ENCODE measurements around the gene PINLYP.

The PINLYP gene

GRCh38 chr19:43622070-43622469, 46.5 kb downstream of the PINLYP start:
- no peak overlapping the region for H3K27ac ChIP-seq (replicated peaks)
- no peak for DNase-seq (ENCODE audit: low read depth in 1 of 2, low spot score in 1 of 2)
- peaks cover 2% of the 10 kb centered on the region for H3K27me3 ChIP-seq (ENCODE audit: insufficient read depth, poor library complexity, severe bottlenecking)
- no peak overlapping the region for H3K4me3 ChIP-seq (replicated peaks; ENCODE audit: insufficient read depth, low read length)
- TF ChIP-seq SPI1 (IDR thresholded peaks at IDR 0.05; ENCODE audit: borderline replicate concordance, low read depth), result no peak
- TF ChIP-seq CTCF (IDR thresholded peaks at IDR 0.05; ENCODE audit: insufficient read depth, low read length), result no peak
- no peak for TF ChIP-seq GABPA (IDR thresholded peaks at IDR 0.05; ENCODE audit: low read depth)
- TF ChIP-seq POLR2AphosphoS5 (IDR thresholded peaks at IDR 0.05; ENCODE audit: low read depth), result no peak
- TF ChIP-seq REST (IDR thresholded peaks at IDR 0.05; ENCODE audit: insufficient replicate concordance, low read depth), result no peak

GRCh38 chr19:43622956-43623355, 47.4 kb downstream of the PINLYP start:
- TF ChIP-seq POLR2AphosphoS5 (IDR thresholded peaks at IDR 0.05; ENCODE audit: low read depth) (no peak), REST (IDR thresholded peaks at IDR 0.05; ENCODE audit: insufficient replicate concordance, low read depth) (no peak), CTCF (IDR thresholded peaks at IDR 0.05; ENCODE audit: insufficient read depth, low read length) (no peak), GABPA (IDR thresholded peaks at IDR 0.05; ENCODE audit: low read depth) (no peak), SPI1 (IDR thresholded peaks at IDR 0.05; ENCODE audit: borderline replicate concordance, low read depth) (no peak)
- DNase-seq (ENCODE audit: low read depth in 1 of 2, low spot score in 1 of 2), result no peak
- H3K27ac ChIP-seq (replicated peaks), result no peak overlapping the region
- no peak overlapping the region for H3K4me3 ChIP-seq (replicated peaks; ENCODE audit: insufficient read depth, low read length)
- H3K27me3 ChIP-seq (ENCODE audit: insufficient read depth, poor library complexity, severe bottlenecking), result peaks cover 2% of the 10 kb centered on the region

DNA sequence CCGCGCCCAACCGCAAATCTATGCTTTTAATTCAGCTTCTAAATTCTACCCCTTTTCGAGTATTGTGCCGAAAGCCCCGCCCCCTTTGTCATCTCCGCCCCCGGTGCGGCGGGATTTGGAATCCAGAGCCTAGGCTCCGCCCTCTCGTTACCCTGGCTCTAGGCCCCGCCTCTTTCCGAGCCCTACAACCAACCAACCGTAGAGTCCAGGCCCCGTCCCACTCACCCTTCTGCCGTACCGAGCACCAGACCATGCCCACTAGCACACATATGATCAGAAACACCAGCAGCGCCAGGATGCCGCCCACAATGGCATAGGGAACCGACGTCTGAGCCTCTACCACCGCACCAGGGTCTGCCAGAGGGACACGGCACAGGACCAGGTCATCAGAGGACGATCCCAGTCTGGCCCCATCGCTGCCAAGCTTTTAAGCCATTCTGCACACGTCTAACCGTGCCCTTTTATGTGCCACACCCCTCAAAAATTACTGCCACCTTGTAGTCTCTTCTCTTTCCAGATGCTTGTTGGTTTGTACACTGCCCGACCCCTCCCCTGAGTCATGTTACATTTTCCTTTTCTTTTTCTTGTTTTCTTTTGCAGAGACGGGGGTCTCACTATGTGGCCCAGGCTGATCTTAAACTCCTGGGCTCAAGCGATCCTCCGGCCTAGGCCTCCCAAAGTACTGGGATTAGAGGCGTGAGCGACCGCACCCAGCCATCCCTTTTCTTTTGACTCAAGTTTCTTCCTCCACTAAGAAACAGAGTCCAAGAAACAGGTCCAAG, 48.5 kb downstream of the PINLYP start:
- no peak for DNase-seq (ENCODE audit: low read depth in 1 of 2, low spot score in 1 of 2)
- Histone ChIP-seq H3K27ac (replicated peaks) (no peak overlapping the region), H3K4me3 (replicated peaks; ENCODE audit: insufficient read depth, low read length) (no peak overlapping the region), H3K27me3 (ENCODE audit: insufficient read depth, poor library complexity, severe bottlenecking) (peaks cover 2% of the 10 kb centered on the region)
- TF ChIP-seq REST (IDR thresholded peaks at IDR 0.05; ENCODE audit: insufficient replicate concordance, low read depth) (no peak), POLR2AphosphoS5 (IDR thresholded peaks at IDR 0.05; ENCODE audit: low read depth) (no peak), CTCF (IDR thresholded peaks at IDR 0.05; ENCODE audit: insufficient read depth, low read length) (no peak), SPI1 (IDR thresholded peaks at IDR 0.05; ENCODE audit: borderline replicate concordance, low read depth) (no peak), GABPA (IDR thresholded peaks at IDR 0.05; ENCODE audit: low read depth) (no peak)
